Peyer's patch (tissue), 4 donors: ENCODE measurements around the gene CA7.

Experiments
- CTCF ChIP-seq, 6 experiments: fragments of 450-650 bp in 4 of 6; fragments of 200-600 bp in 2 of 6; sonication (generic) in 1 of 6; IDR thresholded peaks; one replicate each; pipeline ENCODE4 v1.5.1; 2017 to 2019; ENCODE audit warnings: antibody characterized with exemption in 6 of 6, mild to moderate bottlenecking in 3 of 6, moderate library complexity in 1 of 6
- POLR2A ChIP-seq, 2 donors: fragments of 450-650 bp; IDR thresholded peaks; one replicate each; pipeline ENCODE4 v1.5.1; 2017; ENCODE audit warnings: antibody characterized with exemption in 2 of 2, mild to moderate bottlenecking in 2 of 2, moderate library complexity in 2 of 2

GRCh38 chr16:66853261-66854139 lies 9.3 kb downstream of the CA7 start:
- no peak for TF ChIP-seq CTCF (IDR thresholded peaks at IDR 0.05)
- TF ChIP-seq POLR2A (IDR thresholded peaks at IDR 0.05): no peak
